Gastrocnemius medialis (tissue), 4 donors: ENCODE data around the gene PIP5KL1. TPM values are rescaled to one million over a fixed set of nuclear protein-coding genes. Genes with fewer than 3 reads are reported as not detected.

Experiments used
- ATAC-seq, 2 donors: fragments of 150-250 bp; one replicate each; pipeline ENCODE4 v1.9.1; 2016
- DNase-seq, 2 donors: peaks; one replicate each; pipeline ENCODE4 v3.0.0-alpha.2; 2019
- H3K27ac ChIP-seq, 4 donors: fragments of 200-600 bp; sonication (generic); 1 replicate in 1 of 4; 2 replicates in 3 of 4; pipeline ENCODE4 v1.5.1; 2016 to 2018; ENCODE audit warnings: mild to moderate bottlenecking in 2 of 4, moderate library complexity in 1 of 4
- H3K27me3 ChIP-seq, 3 donors: fragments of 200-600 bp; sonication (generic) in 2 of 3; 1 replicate in 1 of 3; 2 replicates in 2 of 3; pipeline versions ENCODE4 v1.5.1 to v1.6.0; 2016 to 2019; ENCODE audit warnings: mild to moderate bottlenecking in 1 of 3, moderate library complexity in 1 of 3
- H3K36me3 ChIP-seq, 2 donors: fragments of 200-600 bp; sonication (generic) in 1 of 2; one replicate each; pipeline ENCODE4 v1.5.1; 2017 to 2018
- H3K4me1 ChIP-seq, 2 donors: fragments of 200-600 bp; sonication (generic) in 1 of 2; one replicate each; pipeline ENCODE4 v1.5.1; 2016 to 2017; ENCODE audit warnings: mild to moderate bottlenecking in 2 of 2
- H3K4me3 ChIP-seq, 4 donors: fragments of 200-600 bp; sonication (generic) in 3 of 4; 1 replicate in 1 of 4; 2 replicates in 3 of 4; pipeline ENCODE4 v1.5.1; 2016 to 2019; ENCODE audit warnings: mild to moderate bottlenecking in 2 of 4
- H3K9me3 ChIP-seq, 3 donors: fragments of 200-600 bp; sonication (generic) in 2 of 3; 1 replicate in 1 of 3; 2 replicates in 2 of 3; pipeline ENCODE4 v1.5.1; 2016 to 2019
- CTCF ChIP-seq, 5 experiments: fragments of 450-650 bp in 3 of 5; fragments of 200-600 bp in 2 of 5; sonication (generic) in 2 of 5; IDR thresholded peaks in 4 of 5; conservative IDR thresholded peaks in 1 of 5; 1 replicate in 4 of 5; 2 replicates in 1 of 5; pipeline ENCODE4 v1.5.1; 2016 to 2019; ENCODE audit warnings: antibody characterized with exemption in 5 of 5, mild to moderate bottlenecking in 3 of 5, moderate library complexity in 3 of 5
- POLR2A ChIP-seq, 2 donors: fragments of 450-650 bp; IDR thresholded peaks; one replicate each; pipeline ENCODE4 v1.6.1; 2017; ENCODE audit warnings: antibody characterized with exemption in 2 of 2, mild to moderate bottlenecking in 2 of 2, moderate library complexity in 2 of 2
- in situ Hi-C, 4 donors: fragments of 200-750 bp; cut with MboI; loops; one replicate each; pipeline versions ENCODE4 v1.15.0 to v1.8.0; 2017; ENCODE audit warnings: low sequenced_read_pairs in 4 of 4
- intact Hi-C: fragments of 100-400 bp; cut with DNase I; formaldehyde crosslinking; loops from one replicate; pipeline ENCODE4 v1.15.1; 2023; ENCODE audit warnings: low total_unique reads
- total RNA-seq, 4 donors: library from RNA; depleted of rRNA; stranded (reverse); fragments of >200 nt; gene quantifications; one replicate each; pipeline versions ENCODE4 v1.1.0 to v1.2.3, GENCODE V29; 2016

The PIP5KL1 gene
- total RNA-seq, 4 donors from 2014 or later = 4.2 TPM; not detected in 3

- Histone ChIP-seq H3K4me1 (peaks cover 22 to 35% of the 10 kb centered on the region in 2 donors), H3K27me3 (no peaks in the 10 kb centered on the region), H3K27ac (peak overlapping the region; percentile 90 to 97 (median 93)), H3K9me3 (no peaks in the 10 kb centered on the region), H3K4me3 (peak overlapping the region; percentile 89 to 94 (median 90)), H3K36me3 (peaks cover 0 to 38% of the 10 kb centered on the region in 2 donors)
- ATAC-seq (peak; percentile 88), DNase-seq (peak; percentile 89 to 93)
- intact Hi-C loops = loop anchor here (1.0 to 5.0 kb wide), 3 partner anchors 20 to 445 kb away; partner anchors contain the start of genes AK1, LRSAM1, RPL12 and ST6GALNAC4
- in situ Hi-C loops = no loop called here
- TF ChIP-seq CTCF (IDR thresholded peaks at IDR 0.05 in 4 of 5, conservative IDR thresholded peaks at IDR 0.05 in 1 of 5) (peak in 1 of 5 experiments; percentile 6), POLR2A (IDR thresholded peaks at IDR 0.05) (peak; percentile 42 to 72)
These were observed 33.3 kb downstream of the PIP5KL1 start for GRCh38 chr9:127897193-127897692.

- peak overlapping the region; percentile 90 to 97 (median 93) for H3K27ac ChIP-seq
- no peaks in the 10 kb centered on the region for H3K9me3 ChIP-seq
- peaks cover 22 to 35% of the 10 kb centered on the region in 2 donors for H3K4me1 ChIP-seq
- no peak for TF ChIP-seq POLR2A (IDR thresholded peaks at IDR 0.05)
- TF ChIP-seq CTCF (IDR thresholded peaks at IDR 0.05 in 4 of 5, conservative IDR thresholded peaks at IDR 0.05 in 1 of 5) = no peak
- no peaks in the 10 kb centered on the region for H3K27me3 ChIP-seq
- intact Hi-C loops (loop anchor here (1.0 to 5.0 kb wide), 3 partner anchors 19 to 444 kb away; partner anchors contain the start of genes AK1, LRSAM1, RPL12 and ST6GALNAC4), in situ Hi-C loops (no loop called here)
- peak overlapping the region; percentile 89 to 94 (median 90) for H3K4me3 ChIP-seq
- no peak for DNase-seq
- H3K36me3 ChIP-seq = peaks cover 0 to 44% of the 10 kb centered on the region in 2 donors
- peak in 1 of 2 donors; percentile 3 for ATAC-seq
These were observed 34.0 kb downstream of the PIP5KL1 start for GRCh38 chr9:127896395-127897192.

- H3K27me3 ChIP-seq = no peaks in the 10 kb centered on the region
- intact Hi-C loops (loop anchor here (5.0 kb wide), 1 partner anchor 444 kb away; the partner anchor contains the start of genes LRSAM1 and RPL12), in situ Hi-C loops (no loop called here)
- H3K27ac ChIP-seq = peak overlapping the region; percentile 90 to 97 (median 93)
- H3K4me1 ChIP-seq = peaks cover 22 to 35% of the 10 kb centered on the region in 2 donors
- TF ChIP-seq CTCF (IDR thresholded peaks at IDR 0.05 in 4 of 5, conservative IDR thresholded peaks at IDR 0.05 in 1 of 5) = no peak
- no peak for TF ChIP-seq POLR2A (IDR thresholded peaks at IDR 0.05)
- H3K36me3 ChIP-seq = peaks cover 0 to 50% of the 10 kb centered on the region in 2 donors
- H3K4me3 ChIP-seq = peak overlapping the region in 1 of 4 donors; percentile 90
- no peaks in the 10 kb centered on the region for H3K9me3 ChIP-seq
- ATAC-seq = no peak
- DNase-seq = no peak
These were observed 34.8 kb downstream of the PIP5KL1 start for GRCh38 chr9:127895811-127896210.

- DNase-seq (no peak), ATAC-seq (no peak)
- Histone ChIP-seq H3K4me3 (no peak overlapping the region), H3K27me3 (no peaks in the 10 kb centered on the region), H3K9me3 (no peaks in the 10 kb centered on the region), H3K36me3 (peaks cover 0 to 68% of the 10 kb centered on the region in 2 donors), H3K27ac (no peak overlapping the region), H3K4me1 (peaks cover 15 to 27% of the 10 kb centered on the region in 2 donors)
- intact Hi-C loops (no loop called here), in situ Hi-C loops (no loop called here)
- TF ChIP-seq POLR2A (IDR thresholded peaks at IDR 0.05) (no peak), CTCF (IDR thresholded peaks at IDR 0.05 in 4 of 5, conservative IDR thresholded peaks at IDR 0.05 in 1 of 5) (no peak)
These were observed 37.2 kb downstream of the PIP5KL1 start for GRCh38 chr9:127893392-127893791.
